Measurements from ENCODE around the gene GTPBP3.

DNA sequence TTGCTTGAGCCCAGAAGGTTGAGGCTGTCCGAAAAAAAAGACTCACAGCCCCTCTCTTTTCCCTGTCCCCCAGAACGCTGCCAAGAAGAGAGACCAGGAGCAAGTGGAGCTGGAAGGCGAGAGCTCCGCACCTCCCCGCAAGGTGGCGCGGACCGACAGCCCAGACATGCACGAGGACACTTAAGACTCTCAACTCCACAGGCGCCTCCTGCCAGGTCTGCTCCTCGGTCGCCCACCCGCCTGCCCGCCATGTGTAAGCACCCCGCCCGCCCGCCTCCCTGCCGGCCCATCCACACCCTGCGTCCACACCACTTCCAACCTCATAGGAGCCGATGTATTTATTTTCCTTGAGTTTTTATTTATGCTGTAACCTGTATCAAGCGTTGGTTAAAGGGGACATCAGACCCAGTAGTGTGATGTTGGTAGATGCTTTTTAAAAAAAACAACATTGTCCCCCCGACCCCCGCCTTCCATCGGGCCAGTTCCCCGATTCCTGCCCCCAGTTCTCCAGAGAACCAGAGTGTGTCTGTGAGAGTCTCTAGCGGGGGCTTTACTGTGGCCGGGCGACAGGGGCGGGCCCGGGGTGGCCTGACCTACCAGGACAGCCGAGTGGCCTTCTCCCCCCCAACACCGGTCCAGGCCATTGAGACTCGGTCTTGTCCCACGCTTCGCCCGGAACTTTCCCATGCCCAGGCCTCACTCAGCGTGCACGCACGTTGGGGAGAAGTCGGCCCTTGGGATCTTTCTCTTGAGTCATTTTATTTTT is 17.7 kb upstream of the GTPBP3 start:
- TF ChIP-seq CTCF (IDR thresholded peaks at IDR 0.05) (no peak), POLR2AphosphoS5 (IDR thresholded peaks at IDR 0.05) (no peak), POLR2A (IDR thresholded peaks at IDR 0.05) (no peak), EP300 (IDR thresholded peaks at IDR 0.05) (no peak)
